GM12878 (cell line): ENCODE data around the gene OSBPL2.

ENCODE experiments used
- CTCF ChIP-seq, 3 experiments: IDR thresholded peaks in 2 of 3; conservative IDR thresholded peaks in 1 of 3; 2 replicates each; pipeline ENCODE4 v1.5.1; 2011; ENCODE audit warnings: low read depth in 3 of 3, low read length in 3 of 3, mild to moderate bottlenecking in 3 of 3, control low read depth in 2 of 3, moderate library complexity in 2 of 3, inconsistent platforms in 1 of 3, mixed read lengths in 1 of 3; ENCODE audit not compliant: control insufficient read depth in 2 of 3, insufficient read depth in 1 of 3; ENCODE audit errors: extremely low read depth in 1 of 3
- EP300 ChIP-seq, 2 experiments: fragments of 150-350 bp in 1 of 2; IDR thresholded peaks; 2 replicates each; pipeline ENCODE4 v1.6.1; 2011 to 2012; ENCODE audit warnings: low read depth in 2 of 2, low read length in 2 of 2, borderline replicate concordance in 1 of 2, improper control_type of control experiment in 1 of 2, inconsistent platforms in 1 of 2; ENCODE audit not compliant: control insufficient read depth in 1 of 2
- JUNB ChIP-seq: IDR thresholded peaks from 2 replicates; pipeline ENCODE4 v1.6.1; 2016; ENCODE audit warnings: antibody characterized with exemption, mild to moderate bottlenecking
- POLR2A ChIP-seq: IDR thresholded peaks from 2 replicates; pipeline ENCODE4 v1.6.1; 2011; ENCODE audit warnings: low read depth, mild to moderate bottlenecking, low read length
- RAD21 ChIP-seq: IDR thresholded peaks from 2 replicates; pipeline ENCODE4 v1.6.1; 2011; ENCODE audit warnings: mild to moderate bottlenecking, low read depth, low read length, moderate library complexity; ENCODE audit not compliant: insufficient read depth
- SMAD5 ChIP-seq: IDR thresholded peaks from 2 replicates; pipeline ENCODE4 v1.6.1; 2016; ENCODE audit warnings: antibody characterized with exemption, low read depth
- SP1 ChIP-seq: IDR thresholded peaks from one replicate; pipeline ENCODE4 v1.6.1; 2011; ENCODE audit warnings: low read depth, low read length

- TF ChIP-seq CTCF (IDR thresholded peaks at IDR 0.05 in 2 of 3, conservative IDR thresholded peaks at IDR 0.05 in 1 of 3; ENCODE audit: control insufficient read depth in 2 of 3, extremely low read depth in 1 of 3, insufficient read depth in 1 of 3, low read depth in 3 of 3, low read length in 3 of 3) (no peak), JUNB (no peak), EP300 (IDR thresholded peaks at IDR 0.05; ENCODE audit: borderline replicate concordance in 1 of 2, control insufficient read depth in 1 of 2, low read depth in 2 of 2, low read length in 2 of 2) (no peak), POLR2A (no peak), RAD21 (no peak), SP1 (no peak), SMAD5 (no peak)
These were observed 4.8 kb downstream of the OSBPL2 start for GRCh38 chr20:62243106-62243505.
